Hematopoietic multipotent progenitor cell treated with erythropoietin and hydrocortisone succinate and interleukin-3 and kit ligand, for 4 days (in vitro differentiated cells): ENCODE results near the gene GOSR1.
"Not testable (repeated sequence)": the region's sequence is repeated elsewhere in the genome, so short reads cannot be mapped to it uniquely, and the experiment has no call there.

Experiments
- DNase-seq: peaks from one replicate; pipeline ENCODE4 v3.0.0-alpha.2; 2015

The GOSR1 gene

DNA sequence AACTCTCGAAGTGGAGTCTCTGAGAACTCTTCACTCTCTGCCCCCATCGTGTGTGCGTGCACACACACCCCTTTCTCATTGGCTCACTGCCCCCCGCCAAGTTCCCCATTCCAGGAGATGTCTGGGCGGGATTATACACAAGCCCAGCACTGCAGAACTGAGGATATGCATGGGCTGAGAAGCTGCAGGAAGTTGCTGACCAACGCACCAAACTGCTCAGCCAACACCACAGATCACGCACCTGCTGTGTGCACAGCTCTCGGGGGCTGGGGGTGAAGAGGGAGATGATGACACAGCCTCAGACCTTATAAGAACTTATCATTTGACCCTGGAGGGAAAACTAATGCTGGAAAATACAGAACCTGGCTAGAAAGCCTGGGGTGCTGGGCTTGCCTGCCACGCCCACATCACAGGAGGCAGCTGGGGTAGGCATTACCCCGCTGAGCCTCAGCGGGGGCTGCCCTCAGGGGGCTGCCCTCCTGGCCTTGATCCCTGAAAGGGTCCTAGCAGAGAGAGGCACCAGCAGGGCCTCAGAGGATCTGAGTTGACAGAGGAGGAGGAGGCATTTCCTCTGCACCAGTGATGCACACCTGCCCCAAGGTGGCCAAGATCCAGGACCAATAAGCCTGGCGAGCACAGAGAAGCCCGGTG lies 87.3 kb downstream of the GOSR1 start:
- peak; percentile 74 for DNase-seq

DNA sequence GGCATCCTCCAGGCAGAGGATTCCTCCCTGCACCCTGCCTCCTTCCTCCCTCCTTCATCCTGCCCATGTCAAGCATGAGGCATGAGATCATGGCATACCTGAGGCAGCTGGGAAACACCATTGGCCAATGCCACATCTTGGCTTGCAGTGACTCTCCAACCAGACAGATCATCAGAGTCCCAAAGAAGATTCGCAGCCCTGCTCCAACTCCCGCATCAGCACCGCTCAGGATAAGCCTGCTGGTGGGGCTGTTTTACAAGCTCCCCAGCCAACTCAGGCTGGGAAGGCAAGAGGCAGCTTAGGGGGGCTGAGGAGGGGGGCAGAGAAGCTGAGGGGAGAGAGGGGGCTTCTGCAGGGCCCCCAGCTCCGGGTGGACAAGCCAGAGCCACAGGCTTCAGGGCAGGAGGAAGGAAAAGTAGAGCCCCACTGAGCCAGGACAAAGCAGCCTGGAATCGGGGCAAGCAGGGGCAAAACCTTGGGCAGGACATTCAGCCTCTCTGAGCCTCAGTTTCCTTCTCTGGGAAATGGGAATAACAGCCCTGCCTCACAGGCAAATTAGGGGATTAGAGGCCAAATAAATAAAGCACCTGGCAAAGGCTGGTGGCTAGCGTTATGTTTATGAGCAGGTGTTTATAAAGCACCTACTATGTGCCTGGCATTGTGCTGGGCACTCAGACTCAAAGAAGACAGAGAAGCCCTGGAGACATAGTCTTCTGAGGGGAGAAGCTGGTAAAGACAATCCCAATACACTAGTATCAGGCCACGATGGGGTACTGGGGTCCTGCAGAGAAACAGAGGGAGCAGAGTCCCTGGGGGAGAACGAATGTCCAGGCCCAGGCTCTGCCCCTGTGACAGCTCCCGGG lies 88.1 kb downstream of the GOSR1 start:
- peak; percentile 20 for DNase-seq

DNA sequence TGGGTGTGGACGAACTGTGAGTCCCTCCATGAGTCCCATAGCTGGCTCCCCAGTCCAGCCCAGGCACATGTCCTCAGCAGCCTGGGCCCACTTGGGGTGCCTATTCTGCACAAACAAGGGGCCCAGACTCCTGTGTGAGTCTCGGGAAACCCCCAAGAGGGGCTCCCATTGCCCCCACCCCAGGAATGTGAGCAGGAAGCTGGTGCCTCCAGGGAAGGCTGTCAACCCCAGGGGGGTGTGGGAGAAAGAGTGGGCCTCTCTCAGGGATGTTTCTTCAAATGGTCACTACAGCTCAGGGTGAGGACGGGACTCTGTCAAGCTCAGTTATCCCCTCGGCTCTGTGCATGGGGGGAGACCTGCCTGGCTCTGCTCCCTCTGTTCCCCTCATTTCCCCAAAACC lies 88.9 kb downstream of the GOSR1 start:
- DNase-seq: not testable (repeated sequence)

DNA sequence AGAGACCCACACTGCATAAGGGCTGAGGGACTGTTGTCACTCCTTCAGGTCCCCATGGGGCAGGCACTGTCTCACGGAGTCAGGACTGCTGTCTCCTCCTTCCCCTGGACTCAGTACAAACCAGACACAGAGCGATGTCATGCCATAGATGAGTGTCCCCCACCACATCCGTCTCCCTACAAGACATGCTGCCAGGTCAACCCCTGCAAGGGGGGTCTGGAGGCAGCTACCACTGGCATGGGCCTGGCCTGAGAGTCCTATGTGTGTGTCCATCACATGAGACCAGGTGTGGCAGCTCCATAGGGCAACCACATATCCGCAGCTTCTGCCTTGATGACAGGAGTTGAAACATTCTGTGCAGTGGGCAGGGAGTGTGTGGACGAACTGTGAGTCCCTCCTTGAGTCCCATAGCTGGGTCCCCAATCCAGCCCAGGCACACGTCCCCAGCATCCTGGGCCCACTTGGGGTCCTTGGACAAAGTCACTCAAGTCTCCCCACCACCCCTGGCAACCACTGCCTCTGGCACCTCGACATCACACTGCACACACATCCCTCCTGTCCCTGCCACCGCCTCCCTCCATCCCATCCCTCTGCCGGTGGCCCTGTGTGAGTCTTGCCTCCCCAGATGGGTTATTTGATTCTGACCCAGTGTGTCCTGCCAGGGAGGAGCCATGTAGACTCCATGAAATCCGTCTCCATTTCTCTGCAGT lies 89.5 kb downstream of the GOSR1 start:
- DNase-seq: not testable (repeated sequence)

DNA sequence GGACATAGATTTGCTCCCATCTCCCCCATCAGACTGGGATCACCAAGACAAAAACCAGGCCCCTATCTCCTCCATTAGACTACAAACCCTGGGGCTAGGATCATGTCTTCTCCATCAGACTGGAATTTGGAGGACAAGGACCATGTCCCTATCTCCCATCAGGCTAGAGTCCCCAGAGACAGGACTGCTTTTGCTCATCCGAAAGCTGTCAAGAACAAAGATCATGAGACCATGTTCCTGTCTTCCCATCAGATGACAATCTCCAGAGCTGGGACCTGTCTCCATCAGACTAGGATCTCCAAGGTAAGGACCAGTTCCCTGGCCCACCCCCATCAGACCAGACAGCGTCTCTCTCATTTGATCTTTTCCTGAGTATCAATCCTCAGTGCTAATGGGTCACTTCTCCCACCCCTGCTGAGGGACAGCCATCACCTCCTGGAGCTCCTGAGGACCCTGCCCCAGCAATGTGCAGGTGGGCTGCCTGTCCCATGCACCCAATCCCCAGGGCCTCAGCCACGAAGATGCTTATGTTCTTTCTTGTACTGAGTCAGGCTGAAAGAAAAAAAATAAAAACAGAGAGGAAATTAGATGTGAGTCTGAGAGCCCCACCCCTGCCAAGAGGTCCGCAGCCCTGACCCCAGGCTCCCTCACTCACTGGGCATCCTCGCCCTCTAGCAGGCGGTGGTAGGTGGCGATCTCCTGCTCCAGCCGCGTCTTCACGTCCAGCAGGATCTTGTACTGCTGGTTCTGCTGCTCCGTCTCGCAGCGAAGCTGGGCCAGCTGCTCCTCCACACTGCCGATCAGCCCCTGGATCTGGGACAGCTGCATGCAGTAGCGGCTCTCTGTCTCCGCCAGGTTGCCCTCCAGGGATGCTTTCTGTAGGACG lies 90.3 kb downstream of the GOSR1 start:
- DNase-seq: no peak

DNA sequence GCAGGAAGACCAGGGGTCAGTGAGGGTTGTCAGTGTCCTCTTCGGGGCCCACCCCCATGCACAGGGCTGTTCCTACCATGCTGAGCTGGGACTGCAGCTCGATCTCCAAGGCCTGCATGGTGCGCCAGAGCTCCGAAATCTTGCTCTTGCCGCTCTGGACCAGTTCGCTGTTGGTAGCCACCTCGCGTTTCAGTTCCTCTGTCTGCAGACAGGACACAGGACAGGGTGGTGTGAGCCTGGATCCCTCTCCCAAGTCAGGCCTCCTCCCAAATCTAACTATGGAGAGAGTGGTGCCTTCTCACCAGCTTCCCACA lies 90.9 kb downstream of the GOSR1 start:
- no peak for DNase-seq

DNA sequence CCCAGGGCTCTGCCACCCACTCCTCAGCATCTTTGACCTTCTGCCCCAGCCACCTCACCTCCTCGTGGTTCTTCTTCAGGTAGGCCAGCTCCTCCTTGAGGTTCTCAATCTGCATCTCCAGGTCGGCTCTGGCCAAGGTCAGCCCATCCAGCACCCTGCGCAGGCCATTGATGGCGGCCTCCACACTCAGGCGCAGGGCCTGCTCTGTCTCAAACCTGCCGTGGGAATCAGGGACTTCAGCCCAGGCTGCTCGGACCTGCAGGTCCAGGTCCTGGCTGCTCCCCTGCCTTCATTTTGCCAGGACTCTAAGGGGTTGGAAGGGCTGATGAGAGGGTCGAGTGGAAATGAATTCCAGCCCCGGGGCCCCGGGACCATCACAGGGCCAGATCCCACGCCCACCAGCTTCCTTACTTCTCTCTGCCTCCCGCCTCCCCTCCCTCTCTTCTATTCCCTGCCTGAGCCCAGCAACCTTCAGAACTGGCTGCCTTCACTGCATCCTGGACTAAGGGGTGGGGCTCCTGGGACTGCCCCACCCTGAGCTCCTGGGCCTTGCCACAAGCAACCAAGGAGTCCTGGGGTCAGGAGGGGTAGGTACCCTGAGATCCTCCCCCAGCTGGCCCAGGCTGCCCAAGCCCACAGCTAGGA lies 92.4 kb downstream of the GOSR1 start:
- DNase-seq: not testable (repeated sequence)

DNA sequence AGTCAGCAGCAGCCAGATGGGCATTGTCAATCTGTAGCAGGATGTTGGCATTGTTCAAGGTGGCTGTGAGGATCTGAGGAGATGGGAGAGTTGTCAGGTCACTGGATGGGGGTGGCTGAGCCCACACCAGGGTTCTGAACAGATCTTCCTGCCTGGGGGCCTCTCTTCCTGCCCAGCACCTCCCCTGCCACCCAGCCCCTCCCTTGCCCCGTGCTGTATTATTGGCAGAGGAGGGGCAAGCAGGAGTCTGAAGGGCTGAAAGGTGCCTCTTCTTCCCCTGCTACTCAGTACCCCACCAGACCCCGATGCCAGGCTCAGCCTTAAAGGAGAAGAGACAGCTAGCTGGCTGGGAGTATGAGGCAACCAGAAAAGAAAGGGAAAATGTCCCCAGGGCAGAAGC lies 93.0 kb downstream of the GOSR1 start:
- no peak for DNase-seq

DNA sequence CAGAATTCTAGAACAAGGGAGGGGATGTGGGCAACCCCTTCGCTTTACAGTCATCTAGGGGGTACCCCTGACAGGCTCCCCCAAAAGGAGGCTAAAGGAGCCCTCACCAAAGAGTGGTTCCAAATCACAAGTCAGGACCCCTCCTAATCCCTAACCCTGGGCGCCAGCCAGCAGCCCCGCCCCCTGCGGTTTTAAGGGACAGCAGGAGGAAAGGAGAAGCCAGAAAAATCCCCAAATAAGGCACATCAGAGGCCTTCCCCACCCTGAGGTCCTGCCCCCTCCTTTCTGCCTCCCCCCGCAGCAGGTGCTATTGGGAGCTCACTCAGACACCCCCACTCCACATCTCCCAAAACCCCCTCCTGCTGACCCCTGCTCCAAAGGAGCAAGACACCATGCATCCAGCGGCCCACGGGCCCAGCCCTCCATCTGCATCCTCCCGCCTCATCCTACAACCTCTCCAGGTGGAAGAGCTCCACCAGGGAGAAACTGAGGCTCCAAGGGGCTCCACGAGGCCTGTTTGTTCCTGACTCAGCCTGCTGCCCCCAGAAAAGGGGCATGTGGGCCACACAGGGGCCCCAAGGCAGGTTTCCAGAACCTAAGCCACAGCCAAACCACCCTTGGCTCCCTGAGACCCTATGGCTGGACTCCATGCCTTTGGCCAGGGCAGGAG lies 93.5 kb downstream of the GOSR1 start:
- DNase-seq: peak; percentile 14

DNA sequence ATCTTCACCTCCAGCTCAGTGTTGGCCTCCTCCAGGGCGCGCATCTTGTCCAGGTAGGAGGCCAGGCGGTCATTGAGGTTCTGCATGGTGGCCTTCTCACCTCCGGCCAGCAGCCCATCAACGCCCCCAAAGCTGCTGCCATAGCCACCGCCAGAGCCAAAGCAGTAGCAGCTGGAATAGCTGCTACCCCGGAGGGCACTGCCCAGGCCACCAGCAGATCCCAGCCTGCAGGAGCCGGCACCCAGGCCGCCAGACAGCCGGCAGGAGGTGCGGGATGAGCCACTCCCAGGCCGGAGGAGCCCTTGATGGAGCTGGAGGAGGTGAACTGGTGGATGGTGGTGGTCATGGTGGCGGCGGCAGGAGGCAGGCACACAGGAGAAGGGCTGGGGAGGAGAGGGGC lies 94.2 kb downstream of the GOSR1 start:
- DNase-seq: not testable (repeated sequence)

DNA sequence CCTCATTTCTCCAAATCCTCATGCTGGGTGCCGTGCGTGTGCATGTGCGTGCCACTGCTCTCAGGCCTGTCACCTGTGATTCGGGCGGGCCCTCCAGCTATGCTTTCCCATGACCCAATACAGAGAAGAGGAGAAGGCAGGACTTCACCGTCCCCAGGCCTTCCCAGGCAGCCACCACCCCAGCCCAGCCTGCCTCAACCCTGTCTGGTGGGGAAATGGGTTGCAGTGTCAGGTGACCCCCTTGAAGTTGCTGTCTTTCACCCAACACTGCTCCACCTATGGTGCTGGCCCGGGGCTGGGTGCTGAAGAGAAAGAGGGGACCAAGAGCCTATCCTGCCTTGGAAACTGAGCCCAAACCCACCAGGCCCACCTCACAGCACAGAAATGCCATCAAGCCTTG lies 94.7 kb downstream of the GOSR1 start:
- no peak for DNase-seq

DNA sequence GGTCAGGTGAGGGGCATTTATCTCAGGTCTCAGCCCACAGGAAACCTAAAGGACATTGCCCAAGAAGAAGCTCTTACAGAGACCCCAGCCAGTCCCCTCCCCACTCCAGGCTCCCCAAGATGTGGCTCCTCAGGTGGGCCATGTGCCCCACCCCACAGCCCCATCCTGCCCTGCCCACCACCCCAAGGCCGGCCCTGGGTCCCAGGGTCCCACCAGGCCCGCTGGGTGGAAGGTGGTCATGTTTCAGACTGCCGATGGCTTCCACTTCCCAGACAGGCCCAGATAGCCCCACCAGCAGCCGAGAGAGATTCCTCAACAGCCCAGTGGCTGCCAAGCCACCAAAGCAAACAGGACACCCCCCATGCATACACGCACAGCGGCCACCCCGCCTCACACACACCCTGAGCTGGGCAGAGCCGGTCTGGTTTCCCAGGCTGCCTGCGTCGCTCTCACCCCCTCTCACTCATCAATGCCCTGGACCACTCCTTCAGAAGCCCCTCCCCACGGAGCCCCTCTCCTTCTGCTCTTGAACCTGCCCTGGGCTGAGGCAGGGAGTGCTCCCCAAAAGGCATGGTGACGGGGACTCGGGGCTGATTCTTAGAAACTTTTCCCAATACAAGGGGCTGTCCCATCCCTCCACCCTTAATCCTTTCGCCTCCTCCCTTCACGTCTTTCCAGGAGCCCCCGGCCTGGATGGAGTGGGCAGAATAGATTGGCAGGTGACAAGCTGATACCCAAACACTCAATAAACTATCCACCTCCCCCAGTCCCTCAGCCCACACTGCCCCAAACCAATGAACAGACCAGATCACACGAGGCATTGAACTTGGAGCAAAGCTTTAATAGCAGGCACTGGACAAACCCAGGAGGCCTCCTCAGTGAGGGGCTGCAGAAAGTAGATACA lies 95.7 kb downstream of the GOSR1 start:
- DNase-seq: not testable (repeated sequence)

DNA sequence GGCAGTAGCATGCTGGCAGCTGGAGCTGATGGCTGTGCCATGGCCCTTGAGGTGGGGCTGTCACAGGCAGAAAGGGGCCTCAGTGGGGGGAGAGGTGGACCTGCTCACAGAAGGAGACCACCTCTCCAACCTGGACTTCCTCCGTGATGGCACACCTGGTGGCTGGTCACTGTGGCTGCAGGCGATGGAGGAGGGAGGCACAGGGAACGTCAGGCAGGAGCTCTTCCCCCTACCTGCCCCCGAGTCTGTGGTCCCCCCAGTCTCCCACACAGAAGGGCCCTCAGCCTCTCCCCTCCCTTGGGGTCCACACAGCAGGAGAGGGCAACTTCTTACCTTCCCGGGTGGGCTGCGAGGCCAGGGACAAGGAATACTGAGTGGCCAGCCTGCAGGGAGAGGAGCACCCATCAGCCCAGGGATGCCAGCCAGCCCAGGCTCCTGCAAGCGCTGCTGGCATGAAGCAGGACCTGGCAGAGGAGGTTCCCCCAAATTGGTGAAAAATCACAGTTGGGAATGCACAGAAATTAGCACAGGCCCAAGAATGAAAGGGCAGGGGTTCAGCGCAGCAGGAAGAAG lies 96.5 kb downstream of the GOSR1 start:
- DNase-seq: no peak

DNA sequence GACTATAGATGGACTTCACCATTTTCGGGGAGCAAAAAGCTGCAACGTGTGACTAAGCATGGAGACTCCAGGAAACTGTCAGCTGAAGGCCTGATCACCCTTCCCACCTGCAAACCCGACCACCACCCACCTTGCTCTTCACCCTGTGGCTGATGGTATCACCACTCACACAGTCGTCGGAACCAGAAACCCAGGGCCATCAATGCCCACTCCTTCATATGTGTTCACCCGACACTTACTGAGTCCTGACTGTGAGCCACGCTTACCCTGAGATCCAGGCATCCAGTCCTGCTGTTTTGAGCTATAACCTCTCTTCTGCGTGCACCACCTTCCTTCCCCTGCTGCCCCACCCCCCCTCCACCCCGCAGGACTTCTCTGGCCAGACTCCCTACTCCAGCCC lies 97.1 kb downstream of the GOSR1 start:
- DNase-seq: not testable (repeated sequence)

DNA sequence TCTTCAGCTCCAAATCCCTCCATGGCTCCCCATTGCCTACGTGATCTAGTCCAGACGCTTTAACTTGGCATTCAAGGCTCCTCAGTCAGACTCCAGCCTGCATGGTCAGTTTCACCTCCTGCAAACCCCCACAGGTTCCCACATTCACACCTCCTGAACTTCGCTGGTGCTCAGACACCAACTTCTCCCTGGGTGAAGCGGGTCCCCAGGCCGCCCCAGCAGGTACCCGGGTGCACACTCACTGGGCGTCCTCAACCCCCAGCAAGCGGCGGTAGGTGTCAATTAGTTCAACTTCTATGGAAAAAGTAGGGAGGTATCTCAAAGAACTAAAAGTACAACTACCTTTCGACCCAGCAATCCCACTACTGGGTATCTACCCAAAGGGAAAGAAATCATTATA lies 97.6 kb downstream of the GOSR1 start:
- not testable (repeated sequence) for DNase-seq

DNA sequence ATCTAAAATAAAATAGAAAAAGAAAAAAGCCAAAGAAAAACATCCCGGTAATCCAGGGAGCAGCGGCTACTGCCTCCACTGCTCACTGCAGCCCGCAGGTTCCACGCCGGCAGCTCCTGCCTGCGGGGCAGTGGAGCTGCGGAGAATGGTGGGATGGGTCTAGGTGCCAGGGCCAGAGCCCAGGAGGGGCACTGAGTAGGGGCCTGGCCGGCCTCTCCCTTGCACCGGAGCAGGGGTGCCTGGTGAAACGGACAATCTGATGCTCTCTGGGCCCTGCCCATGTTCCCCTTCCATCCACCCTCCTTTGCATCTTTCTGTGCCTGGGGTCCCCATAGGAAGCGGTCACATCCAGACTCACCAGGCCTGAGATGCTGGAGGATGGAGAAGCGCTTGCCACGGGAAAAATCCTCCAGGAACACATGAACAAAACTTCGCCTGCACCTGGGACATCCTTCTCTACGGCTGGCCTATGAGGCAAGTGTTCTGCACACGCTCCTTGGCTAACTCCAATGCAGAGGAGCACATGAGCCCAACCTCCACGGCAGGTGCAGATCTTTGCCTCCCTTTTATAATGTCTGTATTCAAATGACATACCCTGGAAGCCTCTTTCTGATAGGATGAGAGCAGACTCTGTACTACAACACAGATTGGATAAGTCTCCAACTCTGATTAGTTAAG lies 98.6 kb downstream of the GOSR1 start:
- not testable (repeated sequence) for DNase-seq

DNA sequence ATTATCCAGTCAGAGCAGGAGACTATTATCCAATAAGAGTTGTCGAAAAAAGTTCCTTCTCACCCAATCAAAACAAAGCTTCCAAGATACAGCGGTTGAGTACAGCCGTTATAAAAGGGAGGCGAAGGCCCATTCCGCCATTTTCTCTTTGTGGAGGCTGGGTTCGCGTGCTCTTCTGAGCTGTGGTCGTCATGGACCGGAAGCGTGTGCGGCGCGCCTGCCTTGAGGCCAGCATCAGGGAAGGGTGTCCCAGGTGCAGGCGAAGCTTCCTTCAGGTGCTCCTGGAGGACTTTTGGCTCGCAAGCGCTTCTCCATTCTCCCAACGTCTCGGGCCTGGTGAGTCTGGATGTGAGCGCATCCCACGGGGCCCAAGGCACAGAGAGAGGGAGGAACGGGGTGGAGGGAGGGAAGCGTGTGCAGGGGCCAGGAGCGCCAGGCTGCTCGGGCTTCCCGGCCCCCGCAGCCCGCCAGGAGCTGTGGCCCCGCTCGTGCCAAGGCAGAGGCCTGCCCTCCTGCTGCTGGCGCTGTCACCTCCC lies 99.2 kb downstream of the GOSR1 start:
- no peak for DNase-seq
